ENCODE data around the gene SC5D. TPM values are rescaled to one million over a fixed set of nuclear protein-coding genes. Genes with fewer than 3 reads are reported as not detected.

SC5D gene
- total and polyA plus RNA-seq, 2 of the 4 experiments (the other 2 are of a cell fraction), result 21.3 to 21.7 TPM

DNA sequence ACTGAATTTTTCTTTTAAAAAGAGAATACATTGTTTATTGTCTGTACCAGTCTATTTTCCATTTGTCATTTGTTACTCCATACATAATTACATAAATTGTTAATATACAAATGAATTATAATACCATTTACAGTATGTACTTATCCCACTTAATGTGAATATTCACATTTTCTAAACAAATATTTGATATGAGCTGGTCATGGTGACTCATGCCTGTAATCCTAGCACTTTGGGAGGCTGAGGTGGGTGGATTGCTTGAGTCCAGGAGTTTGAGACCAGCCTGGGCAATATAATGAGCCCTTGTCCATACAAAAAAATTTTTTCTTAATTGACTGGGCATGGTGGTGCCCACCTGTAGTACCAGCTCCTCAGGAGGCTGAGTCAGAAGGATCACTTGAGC is 6.8 kb downstream of the SC5D start:
- CTCF ChIA-PET, result no interaction called here
- dilution Hi-C loops (cut with HindIII; ENCODE audit: low sequenced_read_pairs, unreplicated experiment), result no loop called here
- H2AFZ ChIP-seq (replicated peaks; ENCODE audit: low read length, poor library complexity), result no peak overlapping the region

More for the DNA sequence above, 6.8 kb downstream of the SC5D start:
- H2BK120ac ChIP-seq (ENCODE audit: low read depth, low read length), result no peak overlapping the region
- no peaks in the 10 kb centered on the region for H3K9me3 ChIP-seq (ENCODE audit: control insufficient read depth, insufficient read depth, low read length)
- ATAC-seq (ENCODE audit: low read depth) (no peak), DNase-seq (peak; percentile 19)
- H2BK5ac ChIP-seq (ENCODE audit: low read depth, low read length, poor library complexity, severe bottlenecking), result no peak overlapping the region
- H3K9me1 ChIP-seq (ENCODE audit: insufficient read depth, low read length), result no peaks in the 10 kb centered on the region; the same call in 1 of the 2 replicates
- no TSS peak for BruUV-seq (replicated peaks)
- no peaks in the 10 kb centered on the region for H3K27me3 ChIP-seq (ENCODE audit: control insufficient read depth, insufficient read depth, low read length)
- no peak overlapping the region for H2AK9ac ChIP-seq (replicated peaks; ENCODE audit: low read depth, low read length, poor library complexity)
- no peak overlapping the region for H3K9ac ChIP-seq (ENCODE audit: low read depth, low read length)
- no peaks in the 10 kb centered on the region for H4K20me1 ChIP-seq (ENCODE audit: insufficient read depth, low read length)
- no peak overlapping the region for H4K91ac ChIP-seq (ENCODE audit: insufficient read depth, low read depth, low read length)
- H3K4ac ChIP-seq (ENCODE audit: low read depth, low read length), result no peak overlapping the region
- TF ChIP-seq MAFK (IDR thresholded peaks at IDR 0.05; ENCODE audit: low read depth, low read length), result no peak
- no peak for TF ChIP-seq MXI1 (IDR thresholded peaks at IDR 0.05; ENCODE audit: borderline replicate concordance, low read depth, low read length)
- TF ChIP-seq, protein P1, sequence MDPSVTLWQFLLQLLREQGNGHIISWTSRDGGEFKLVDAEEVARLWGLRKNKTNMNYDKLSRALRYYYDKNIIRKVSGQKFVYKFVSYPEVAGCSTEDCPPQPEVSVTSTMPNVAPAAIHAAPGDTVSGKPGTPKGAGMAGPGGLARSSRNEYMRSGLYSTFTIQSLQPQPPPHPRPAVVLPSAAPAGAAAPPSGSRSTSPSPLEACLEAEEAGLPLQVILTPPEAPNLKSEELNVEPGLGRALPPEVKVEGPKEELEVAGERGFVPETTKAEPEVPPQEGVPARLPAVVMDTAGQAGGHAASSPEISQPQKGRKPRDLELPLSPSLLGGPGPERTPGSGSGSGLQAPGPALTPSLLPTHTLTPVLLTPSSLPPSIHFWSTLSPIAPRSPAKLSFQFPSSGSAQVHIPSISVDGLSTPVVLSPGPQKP (IDR thresholded peaks at IDR 0.05; ENCODE audit: borderline replicate concordance, low read depth, low read length), result no peak
- TF ChIP-seq RCOR1 (IDR thresholded peaks at IDR 0.05; ENCODE audit: insufficient replicate concordance, low read length), result no peak
- no peak for TF ChIP-seq CHD1 (IDR thresholded peaks at IDR 0.05; ENCODE audit: low read depth, low read length)
- no peak for TF ChIP-seq RAD21 (IDR thresholded peaks at IDR 0.05; ENCODE audit: low read length)
- no peaks in the 10 kb centered on the region for H3K4me1 ChIP-seq (ENCODE audit: control insufficient read depth, insufficient read depth, low read length)
- H3K23ac ChIP-seq (ENCODE audit: low read depth, low read length), result no peak overlapping the region
- no peak overlapping the region for H2BK20ac ChIP-seq (ENCODE audit: low read depth, low read length)
- H3K14ac ChIP-seq (replicated peaks; ENCODE audit: low read depth, low read length), result no peak overlapping the region
- H4K5ac ChIP-seq (ENCODE audit: low read depth, low read length), result no peak overlapping the region
- no peak overlapping the region for H3K4me2 ChIP-seq (ENCODE audit: low read depth, low read length)
- no peak overlapping the region for H4K8ac ChIP-seq (ENCODE audit: low read depth in 2 of 2, low read length in 2 of 2)
- H3K4me3 ChIP-seq (ENCODE audit: insufficient read depth, low read depth, low read length), result no peak overlapping the region
- intact Hi-C loops (cut with micrococcal nuclease), result no loop called here
- H2BK15ac ChIP-seq (ENCODE audit: low read depth, low read length), result no peak overlapping the region
- H3K18ac ChIP-seq (ENCODE audit: low read depth, low read length), result no peak overlapping the region
- peaks cover 17 to 30% of the 10 kb centered on the region in 2 experiments; a peak in 3 of 4 replicates for H3K79me1 ChIP-seq (ENCODE audit: low read depth in 1 of 2, low read length in 2 of 2)
- no peak overlapping the region for H3K56ac ChIP-seq (ENCODE audit: extremely low read depth, insufficient read depth, low read length)
- POLR2A ChIA-PET (ENCODE audit: unreplicated experiment), result no interaction called here
- H2AK5ac ChIP-seq (ENCODE audit: low read depth, low read length), result no peak overlapping the region
- H3K27ac ChIP-seq (ENCODE audit: insufficient read depth, low read length), result no peak overlapping the region
- in situ Hi-C loops (cut with MboI; ENCODE audit: low sequenced_read_pairs), result no loop called here
- peaks cover 2% of the 10 kb centered on the region; the same call in 1 of the 2 replicates for H3K36me3 ChIP-seq (ENCODE audit: control insufficient read depth, insufficient read depth, low read length)
